H1 (cell line): ENCODE data around the gene PLCB3. TPM values are rescaled to one million over a fixed set of nuclear protein-coding genes. Genes with fewer than 3 reads are reported as not detected.

Experiments used
- BRCA1 ChIP-seq: IDR thresholded peaks from 2 replicates; pipeline ENCODE4 v1.6.1; 2012; ENCODE audit warnings: low read depth, low read length, improper control_type of control experiment
- CTBP2 ChIP-seq: IDR thresholded peaks from 2 replicates; pipeline ENCODE4 v1.7.0; 2011; ENCODE audit warnings: borderline replicate concordance, mild to moderate bottlenecking, moderate library complexity, mixed read lengths, low read length; ENCODE audit not compliant: insufficient read depth, insufficient read length
- HDAC2 ChIP-seq, 2 experiments: fragments of 300-600 bp in 1 of 2; sonication (generic) in 1 of 2; IDR thresholded peaks; 2 replicates each; pipeline ENCODE4 v1.6.1; 2011 to 2012; ENCODE audit warnings: low read depth in 2 of 2, low read length in 2 of 2, mild to moderate bottlenecking in 2 of 2, moderate library complexity in 2 of 2, borderline replicate concordance in 1 of 2, inconsistent platforms in 1 of 2
- HDAC6 ChIP-seq: IDR thresholded peaks from one replicate; pipeline ENCODE4 v1.7.1; 2012; ENCODE audit warnings: low read depth, mild to moderate bottlenecking, inconsistent platforms, low read length, moderate library complexity
- PHF8 ChIP-seq: fragments of 200-600 bp; sonication (generic); conservative IDR thresholded peaks from 2 replicates; pipeline ENCODE4 v1.7.1; 2012; ENCODE audit warnings: low read depth, mild to moderate bottlenecking, inconsistent platforms, low read length, moderate library complexity
- SAP30 ChIP-seq: fragments of 300-600 bp; sonication (generic); IDR thresholded peaks from 2 replicates; pipeline ENCODE4 v1.7.1; 2012; ENCODE audit warnings: low read length, moderate library complexity, mild to moderate bottlenecking, inconsistent platforms; ENCODE audit not compliant: insufficient read depth, insufficient replicate concordance
- SIRT6 ChIP-seq: IDR thresholded peaks from one replicate; pipeline ENCODE4 v1.7.1; 2012; ENCODE audit warnings: low read length, inconsistent platforms
- SP4 ChIP-seq: IDR thresholded peaks from 2 replicates; pipeline ENCODE4 v1.6.1; 2012; ENCODE audit warnings: low read length, inconsistent platforms
- polyA plus RNA-seq, 7 experiments: library from polyadenylated mRNA; depleted of rRNA in 3 of 7; stranded (reverse) in 5 of 7; unstranded in 2 of 7; fragments of >200 nt in 5 of 7; fragments of 200-250 nt in 2 of 7; gene quantifications; 1 replicate in 5 of 7; 2 replicates in 1 of 7; 4 replicates in 1 of 7; pipeline versions ENCODE4 v1.2.1 to v1.2.3, GENCODE V29; 2011 to 2013; ENCODE audit warnings: missing spikeins in 2 of 7, mixed read lengths in 2 of 7
- total RNA-seq: library from RNA; stranded (reverse); fragmentation: NEBNext Ultra II Directional; extraction: Animal tissue kit (Norgen Biotek cat#: 25700); gene quantifications from 2 replicates; pipeline ENCODE4 v1.2.1, GENCODE V29; 2021
- TF ChIP-seq, protein P1 (sequence below): IDR thresholded peaks from 2 replicates; pipeline ENCODE4 v1.6.1; 2012; ENCODE audit warnings: inconsistent platforms

Gene PLCB3
- total and polyA plus RNA-seq, 2 of the 8 experiments (the other 6 are each of a cell fraction or from before 2014, with no cell fraction given), result 47.2 to 104 TPM

DNA sequence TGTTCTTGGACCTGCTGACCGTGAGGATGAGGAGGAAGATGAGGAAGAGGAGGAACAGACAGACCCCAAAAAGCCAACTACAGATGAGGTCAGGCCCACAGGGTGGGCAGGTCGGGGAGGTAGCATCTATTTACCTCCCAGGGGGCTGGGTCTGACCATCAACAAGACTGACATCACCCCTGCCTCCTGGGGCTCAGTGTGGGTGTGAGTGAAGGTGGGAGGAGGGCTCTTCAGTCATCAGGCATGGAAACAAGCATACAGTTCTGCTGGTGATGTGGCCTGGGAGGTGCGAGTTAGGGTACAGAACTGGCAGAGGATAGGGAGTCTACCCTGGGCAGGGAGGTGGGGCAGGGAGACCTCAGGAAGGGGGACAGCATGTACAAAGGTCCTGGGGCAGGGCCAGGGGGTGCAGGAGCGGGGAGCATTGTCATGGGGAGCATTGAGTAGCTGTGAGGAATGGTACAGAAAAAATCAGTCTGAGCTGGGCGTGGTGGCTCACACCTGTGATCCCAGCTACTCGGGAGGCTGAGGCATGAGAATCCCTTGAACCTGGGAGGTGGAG, 8.9 kb downstream of the PLCB3 start (continued):
- TF ChIP-seq, protein P1, sequence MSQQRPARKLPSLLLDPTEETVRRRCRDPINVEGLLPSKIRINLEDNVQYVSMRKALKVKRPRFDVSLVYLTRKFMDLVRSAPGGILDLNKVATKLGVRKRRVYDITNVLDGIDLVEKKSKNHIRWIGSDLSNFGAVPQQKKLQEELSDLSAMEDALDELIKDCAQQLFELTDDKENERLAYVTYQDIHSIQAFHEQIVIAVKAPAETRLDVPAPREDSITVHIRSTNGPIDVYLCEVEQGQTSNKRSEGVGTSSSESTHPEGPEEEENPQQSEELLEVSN, result no peak
- TF ChIP-seq SP4, result no peak
- no peak for TF ChIP-seq CTBP2
- no peak for TF ChIP-seq SAP30
- no peak for TF ChIP-seq BRCA1
- TF ChIP-seq PHF8, result no peak
- TF ChIP-seq SIRT6, result no peak
- no peak for TF ChIP-seq HDAC2 (IDR thresholded peaks at IDR 0.05; ENCODE audit: borderline replicate concordance in 1 of 2, low read depth in 2 of 2, low read length in 2 of 2)
- no peak for TF ChIP-seq HDAC6
